Measurements from ENCODE around the gene ROCK1. TPM values are rescaled to one million over a fixed set of nuclear protein-coding genes. Genes with fewer than 3 reads are reported as not detected.
A peak's percentile ranks its signal among the peaks of the same experiment; 100 is the strongest.

ROCK1 gene
- total RNA-seq, 1 donor, result 42.7 TPM

DNA sequence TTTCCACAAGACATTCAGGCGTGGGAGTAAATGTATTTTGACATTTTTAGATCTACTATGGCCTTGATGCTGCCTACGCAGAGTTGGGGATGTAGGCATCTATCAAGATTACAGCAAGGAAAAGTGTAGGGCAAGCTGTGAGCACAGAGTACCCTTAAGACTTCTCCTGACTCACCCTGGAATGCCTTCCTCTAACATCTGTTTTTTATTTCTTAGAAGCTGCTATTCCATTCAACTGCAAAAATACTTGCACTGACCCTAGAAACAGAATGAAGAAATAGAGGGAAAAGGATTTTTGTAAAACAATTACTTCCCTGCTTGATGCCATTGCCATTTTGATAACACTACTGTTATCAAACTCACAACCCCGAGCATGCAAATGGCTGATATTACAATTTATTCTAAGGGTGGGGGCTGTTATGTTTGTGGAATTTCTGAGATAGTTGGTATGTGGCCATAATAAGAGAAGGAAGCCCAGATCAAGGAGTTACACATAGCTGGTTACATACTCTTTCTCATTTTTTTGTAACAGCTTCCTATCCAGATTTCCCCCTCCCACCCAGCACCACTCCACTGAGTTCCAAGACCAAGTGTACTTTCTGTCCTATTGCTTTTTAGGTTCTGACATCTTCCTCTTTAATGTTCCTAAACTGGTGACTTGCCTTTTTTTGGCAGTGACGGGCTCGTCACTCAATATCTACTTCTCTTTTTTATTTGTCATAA, 6.0 kb upstream of the ROCK1 start:
- Histone ChIP-seq H4K20me1 (ENCODE audit: insufficient read depth, low read length) (no peaks in the 10 kb centered on the region), H3K4me1 (ENCODE audit: insufficient read depth, low read length) (peaks cover 40% of the 10 kb centered on the region)

DNA sequence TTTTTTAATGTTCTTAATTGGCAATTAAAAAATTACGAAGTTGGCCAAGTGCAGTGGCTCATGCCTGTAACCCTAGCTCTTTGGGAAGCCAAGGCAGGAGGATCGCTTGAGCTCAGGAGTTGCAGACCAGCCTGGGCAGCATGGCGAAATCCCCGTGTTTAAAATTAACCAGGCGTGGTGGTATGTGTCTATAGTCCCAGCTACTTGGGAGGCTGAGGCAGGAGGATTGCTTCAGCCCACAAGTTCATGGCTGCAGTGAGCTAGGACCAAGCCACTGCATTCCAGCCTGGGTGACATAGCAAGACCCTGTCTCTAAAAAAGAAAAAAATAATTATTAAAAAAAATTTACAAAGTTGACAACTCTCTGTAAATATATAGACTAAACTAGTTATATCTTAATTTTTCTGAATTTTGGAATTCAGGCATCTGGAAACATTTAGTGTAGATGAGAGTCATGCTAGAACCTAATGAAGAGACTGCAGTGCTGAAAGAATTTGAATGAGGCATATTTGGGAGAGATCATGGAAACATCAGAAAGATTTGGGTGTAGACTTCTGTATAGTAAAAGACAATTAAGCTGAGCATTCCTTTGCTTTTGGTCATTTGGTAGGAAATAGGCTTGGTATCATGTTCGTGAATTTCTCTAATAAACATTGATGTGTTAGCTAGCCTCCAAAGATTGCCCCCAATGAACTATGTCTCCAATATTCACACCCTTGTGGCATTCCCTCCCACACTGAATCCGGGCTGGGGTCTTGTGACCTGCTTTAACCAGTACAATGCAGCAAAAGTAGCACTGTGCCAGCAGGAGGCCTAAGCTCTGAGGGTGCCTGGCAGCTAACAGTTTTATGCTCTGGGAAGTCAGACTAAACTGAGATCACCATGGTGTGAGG, 4.2 kb upstream of the ROCK1 start:
- peaks cover 7% of the 10 kb centered on the region for H3K79me2 ChIP-seq (ENCODE audit: insufficient read depth, low read length)
- H3K27me3 ChIP-seq (ENCODE audit: insufficient read depth, low read length), result no peaks in the 10 kb centered on the region
- H2AFZ ChIP-seq (ENCODE audit: low read length), result peak overlapping the region; percentile 64
- no peaks in the 10 kb centered on the region for H3K9me3 ChIP-seq (ENCODE audit: low read depth, low read length)
- H4K20me1 ChIP-seq (ENCODE audit: insufficient read depth, low read length), result peaks cover under 1% of the 10 kb centered on the region
- TF ChIP-seq, protein P1, sequence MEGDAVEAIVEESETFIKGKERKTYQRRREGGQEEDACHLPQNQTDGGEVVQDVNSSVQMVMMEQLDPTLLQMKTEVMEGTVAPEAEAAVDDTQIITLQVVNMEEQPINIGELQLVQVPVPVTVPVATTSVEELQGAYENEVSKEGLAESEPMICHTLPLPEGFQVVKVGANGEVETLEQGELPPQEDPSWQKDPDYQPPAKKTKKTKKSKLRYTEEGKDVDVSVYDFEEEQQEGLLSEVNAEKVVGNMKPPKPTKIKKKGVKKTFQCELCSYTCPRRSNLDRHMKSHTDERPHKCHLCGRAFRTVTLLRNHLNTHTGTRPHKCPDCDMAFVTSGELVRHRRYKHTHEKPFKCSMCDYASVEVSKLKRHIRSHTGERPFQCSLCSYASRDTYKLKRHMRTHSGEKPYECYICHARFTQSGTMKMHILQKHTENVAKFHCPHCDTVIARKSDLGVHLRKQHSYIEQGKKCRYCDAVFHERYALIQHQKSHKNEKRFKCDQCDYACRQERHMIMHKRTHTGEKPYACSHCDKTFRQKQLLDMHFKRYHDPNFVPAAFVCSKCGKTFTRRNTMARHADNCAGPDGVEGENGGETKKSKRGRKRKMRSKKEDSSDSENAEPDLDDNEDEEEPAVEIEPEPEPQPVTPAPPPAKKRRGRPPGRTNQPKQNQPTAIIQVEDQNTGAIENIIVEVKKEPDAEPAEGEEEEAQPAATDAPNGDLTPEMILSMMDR (IDR thresholded peaks at IDR 0.05; ENCODE audit: extremely low read depth, low read depth, low read length), result peak; percentile 22
- peak overlapping the region; percentile 59 for H3K4me2 ChIP-seq (ENCODE audit: insufficient read depth, low read length)
- DNase-seq (ENCODE audit: insufficient read length, low spot score, missing footprints), result peak; percentile 79
- H3K27ac ChIP-seq (ENCODE audit: low read depth, low read length), result peak overlapping the region; percentile 92
- peaks cover 42% of the 10 kb centered on the region for H3K4me1 ChIP-seq (ENCODE audit: insufficient read depth, low read length)
- no peak overlapping the region for H3K4me3 ChIP-seq (ENCODE audit: insufficient read depth, low read length)
- H3K36me3 ChIP-seq (ENCODE audit: insufficient read depth, low read length), result no peaks in the 10 kb centered on the region

More for the DNA sequence above, 6.0 kb upstream of the ROCK1 start:
- H3K79me2 ChIP-seq (ENCODE audit: insufficient read depth, low read length), result no peaks in the 10 kb centered on the region
- peak overlapping the region; percentile 83 for H3K4me2 ChIP-seq (ENCODE audit: insufficient read depth, low read length)
- peak overlapping the region; percentile 92 for H3K27ac ChIP-seq (ENCODE audit: low read depth, low read length)
- DNase-seq (ENCODE audit: insufficient read length, low spot score, missing footprints), result peak; percentile 66
- H3K36me3 ChIP-seq (ENCODE audit: insufficient read depth, low read length), result no peaks in the 10 kb centered on the region
- peak overlapping the region; percentile 44 for H2AFZ ChIP-seq (ENCODE audit: low read length)
- TF ChIP-seq, protein P1 (IDR thresholded peaks at IDR 0.05; ENCODE audit: extremely low read depth, low read depth, low read length), result no peak
- no peaks in the 10 kb centered on the region for H3K27me3 ChIP-seq (ENCODE audit: insufficient read depth, low read length)
- no peaks in the 10 kb centered on the region for H3K9me3 ChIP-seq (ENCODE audit: low read depth, low read length)
- H3K4me3 ChIP-seq (ENCODE audit: insufficient read depth, low read length), result peak overlapping the region; percentile 46

DNA sequence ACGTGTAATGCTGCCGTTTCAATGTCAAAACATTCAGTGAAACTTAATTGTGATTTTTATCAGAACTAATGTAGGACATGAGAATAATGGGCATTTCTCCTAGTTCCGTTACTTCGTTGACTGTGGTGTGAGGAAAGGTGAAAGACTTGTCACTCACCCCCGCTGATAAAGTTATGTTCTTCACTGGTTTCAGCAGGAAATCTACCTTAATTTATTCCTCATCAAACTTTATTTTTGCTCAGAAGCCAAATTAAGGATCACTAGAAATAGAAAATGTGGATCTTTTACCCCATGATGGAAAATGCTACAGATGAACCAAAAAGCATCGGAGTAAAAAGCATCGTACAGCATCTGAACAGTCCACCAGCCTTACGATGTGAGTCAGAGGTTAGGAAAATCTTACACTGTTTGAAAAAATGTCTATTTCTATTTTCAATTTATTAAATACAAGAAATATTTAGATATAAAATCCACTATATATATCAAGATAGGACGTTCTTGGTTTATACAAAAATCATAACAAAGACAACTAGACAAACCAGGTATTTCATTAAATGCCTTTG, 1.0 kb upstream of the ROCK1 start:
- Histone ChIP-seq H4K20me1 (ENCODE audit: insufficient read depth, low read length) (peaks cover 29% of the 10 kb centered on the region), H3K4me3 (ENCODE audit: insufficient read depth, low read length) (peak overlapping the region; percentile 75), H3K79me2 (ENCODE audit: insufficient read depth, low read length) (peaks cover 39% of the 10 kb centered on the region), H3K36me3 (ENCODE audit: insufficient read depth, low read length) (no peaks in the 10 kb centered on the region), H3K27me3 (ENCODE audit: insufficient read depth, low read length) (no peaks in the 10 kb centered on the region), H3K9me3 (ENCODE audit: low read depth, low read length) (no peaks in the 10 kb centered on the region), H3K27ac (ENCODE audit: low read depth, low read length) (peak overlapping the region; percentile 98), H2AFZ (ENCODE audit: low read length) (peak overlapping the region; percentile 40), H3K4me2 (ENCODE audit: insufficient read depth, low read length) (peak overlapping the region; percentile 93), H3K4me1 (ENCODE audit: insufficient read depth, low read length) (peaks cover 42% of the 10 kb centered on the region)
- TF ChIP-seq, protein P1 (IDR thresholded peaks at IDR 0.05; ENCODE audit: extremely low read depth, low read depth, low read length), result no peak
- DNase-seq (ENCODE audit: insufficient read length, low spot score, missing footprints), result no peak
